CD4-positive, CD25-positive, alpha-beta regulatory T cell (primary cell): ENCODE data around the gene CAMK2A. TPM values are rescaled to one million over a fixed set of nuclear protein-coding genes. Genes with fewer than 3 reads are reported as not detected.

ENCODE experiments used
- ATAC-seq, 2 donors: fragments of 150-1000 bp; cut with Tn5 transposase; one replicate each; pipeline ENCODE4 v1.10.0; 2021; ENCODE audit warnings: low read depth in 2 of 2, moderate number of reproducible peaks in 2 of 2, moderate library complexity in 1 of 2
- DNase-seq, 3 donors: peaks; one replicate each; pipeline versions ENCODE4 v3.0.0 to v3.0.0-alpha.2; 2012 to 2022; ENCODE audit warnings: mixed read lengths in 1 of 3
- H3K27ac ChIP-seq: one replicate; pipeline ENCODE4 v1.7.0; 2013; ENCODE audit warnings: mild to moderate bottlenecking, low read length; ENCODE audit not compliant: insufficient read depth, poor library complexity, severe bottlenecking
- H3K27me3 ChIP-seq: one replicate; pipeline ENCODE4 v1.7.0; 2013; ENCODE audit warnings: low read length; ENCODE audit not compliant: control insufficient read depth, insufficient read depth
- H3K36me3 ChIP-seq: one replicate; pipeline ENCODE4 v1.7.0; 2013; ENCODE audit warnings: mild to moderate bottlenecking, low read length, moderate library complexity; ENCODE audit not compliant: control insufficient read depth, insufficient read depth
- H3K4me1 ChIP-seq: 2 replicates; pipeline ENCODE4 v1.7.0; 2013; ENCODE audit warnings: mild to moderate bottlenecking, low read length; ENCODE audit not compliant: insufficient read depth, control insufficient read depth, poor library complexity, severe bottlenecking
- H3K4me3 ChIP-seq: one replicate; pipeline ENCODE4 v1.7.0; 2013; ENCODE audit warnings: low read depth, mild to moderate bottlenecking, low read length, moderate library complexity
- H3K9me3 ChIP-seq, 2 experiments: 1 replicate in 1 of 2; 2 replicates in 1 of 2; pipeline ENCODE4 v1.7.0; 2013; ENCODE audit warnings: low read length in 2 of 2, mild to moderate bottlenecking in 1 of 2, moderate library complexity in 1 of 2; ENCODE audit not compliant: control insufficient read depth in 2 of 2
- H3K27ac Mint-ChIP-seq, 3 donors: one replicate each; pipeline ENCODE4 v1.8.0; 2020 to 2022; ENCODE audit warnings: mild to moderate bottlenecking in 3 of 3, mixed read lengths in 3 of 3, moderate library complexity in 2 of 3
- H3K27me3 Mint-ChIP-seq: one replicate; pipeline ENCODE4 v1.8.0; 2022; ENCODE audit warnings: mild to moderate bottlenecking, mixed read lengths
- H3K36me3 Mint-ChIP-seq: one replicate; pipeline ENCODE4 v1.8.0; 2020; ENCODE audit warnings: mixed read lengths
- H3K4me1 Mint-ChIP-seq, 4 donors: one replicate each; pipeline ENCODE4 v1.8.0; 2020 to 2022; ENCODE audit warnings: mixed read lengths in 4 of 4, mild to moderate bottlenecking in 1 of 4
- H3K4me3 Mint-ChIP-seq, 4 donors: one replicate each; pipeline ENCODE4 v1.8.0; 2020 to 2022; ENCODE audit warnings: mild to moderate bottlenecking in 4 of 4, mixed read lengths in 4 of 4, moderate library complexity in 3 of 4
- H3K9me3 Mint-ChIP-seq, 7 donors: one replicate each; pipeline ENCODE4 v1.8.0; 2020 to 2022; ENCODE audit warnings: mixed read lengths in 7 of 7, mild to moderate bottlenecking in 3 of 7, moderate library complexity in 2 of 7
- polyA plus RNA-seq, 4 donors: library from polyadenylated mRNA; unstranded; fragments of 300-500 nt; fragmentation: Illumina TruSeq; gene quantifications; one replicate each; pipeline ENCODE4 v1.2.3, GENCODE V29; 2021
- total RNA-seq: library from RNA; stranded (reverse); gene quantifications from one replicate; pipeline ENCODE4 v1.2.3, GENCODE V29; 2022

Gene CAMK2A
- total and polyA plus RNA-seq, 5 donors from 2014 or later, result not detected

GRCh38 chr5:150288791-150289190, 782 bp downstream of the CAMK2A start:
- H3K36me3 ChIP-seq, result no peaks in the 10 kb centered on the region
- Mint-ChIP-seq H3K4me1 (no peaks in the 10 kb centered on the region), H3K4me3 (no peak overlapping the region), H3K27ac (no peak overlapping the region), H3K27me3 (no peaks in the 10 kb centered on the region), H3K36me3 (no peaks in the 10 kb centered on the region), H3K9me3 (no peaks in the 10 kb centered on the region)
- no peaks in the 10 kb centered on the region for H3K9me3 ChIP-seq
- H3K27me3 ChIP-seq, result no peaks in the 10 kb centered on the region
- DNase-seq, result no peak
- H3K4me1 ChIP-seq, result no peaks in the 10 kb centered on the region
- no peak overlapping the region for H3K27ac ChIP-seq
- H3K4me3 ChIP-seq, result no peak overlapping the region
- ATAC-seq, result no peak

- no peaks in the 10 kb centered on the region for H3K9me3 ChIP-seq
- ATAC-seq, result no peak
- no peak for DNase-seq
- no peak overlapping the region for H3K4me3 Mint-ChIP-seq
- no peaks in the 10 kb centered on the region for H3K27me3 Mint-ChIP-seq
- H3K9me3 Mint-ChIP-seq, result no peaks in the 10 kb centered on the region
- H3K27ac ChIP-seq, result no peak overlapping the region
- H3K36me3 ChIP-seq, result no peaks in the 10 kb centered on the region
- H3K27me3 ChIP-seq, result no peaks in the 10 kb centered on the region
- no peaks in the 10 kb centered on the region for H3K4me1 Mint-ChIP-seq
- no peaks in the 10 kb centered on the region for H3K4me1 ChIP-seq
- H3K36me3 Mint-ChIP-seq, result no peaks in the 10 kb centered on the region
- no peak overlapping the region for H3K4me3 ChIP-seq
- no peak overlapping the region for H3K27ac Mint-ChIP-seq
These were observed 1.2 kb downstream of the CAMK2A start for GRCh38 chr5:150288361-150288760.

GRCh38 chr5:150286820-150287219, 2.8 kb downstream of the CAMK2A start:
- no peaks in the 10 kb centered on the region for H3K4me1 Mint-ChIP-seq
- no peak overlapping the region for H3K4me3 Mint-ChIP-seq
- Histone ChIP-seq H3K4me3 (no peak overlapping the region), H3K9me3 (no peaks in the 10 kb centered on the region), H3K4me1 (no peaks in the 10 kb centered on the region), H3K27ac (no peak overlapping the region), H3K27me3 (no peaks in the 10 kb centered on the region), H3K36me3 (no peaks in the 10 kb centered on the region)
- no peaks in the 10 kb centered on the region for H3K9me3 Mint-ChIP-seq
- peak in 1 of 3 donors; percentile 5 for DNase-seq
- peak in 1 of 2 donors; percentile 49 for ATAC-seq
- H3K27ac Mint-ChIP-seq, result no peak overlapping the region
- H3K36me3 Mint-ChIP-seq, result no peaks in the 10 kb centered on the region
- H3K27me3 Mint-ChIP-seq, result no peaks in the 10 kb centered on the region

GRCh38 chr5:150285114-150285513, 4.5 kb downstream of the CAMK2A start:
- DNase-seq (no peak), ATAC-seq (no peak)
- H3K36me3 Mint-ChIP-seq, result no peaks in the 10 kb centered on the region
- H3K4me1 ChIP-seq, result no peaks in the 10 kb centered on the region
- no peaks in the 10 kb centered on the region for H3K27me3 ChIP-seq
- no peak overlapping the region for H3K27ac ChIP-seq
- H3K36me3 ChIP-seq, result no peaks in the 10 kb centered on the region
- H3K27ac Mint-ChIP-seq, result no peak overlapping the region
- H3K4me3 Mint-ChIP-seq, result no peak overlapping the region
- H3K9me3 ChIP-seq, result no peaks in the 10 kb centered on the region
- H3K4me3 ChIP-seq, result no peak overlapping the region
- no peaks in the 10 kb centered on the region for H3K27me3 Mint-ChIP-seq
- no peaks in the 10 kb centered on the region for H3K9me3 Mint-ChIP-seq
- no peaks in the 10 kb centered on the region for H3K4me1 Mint-ChIP-seq

- Mint-ChIP-seq H3K27ac (no peak overlapping the region), H3K4me1 (no peaks in the 10 kb centered on the region), H3K4me3 (no peak overlapping the region), H3K27me3 (no peaks in the 10 kb centered on the region), H3K36me3 (no peaks in the 10 kb centered on the region), H3K9me3 (no peaks in the 10 kb centered on the region)
- DNase-seq (no peak), ATAC-seq (no peak)
- Histone ChIP-seq H3K27me3 (no peaks in the 10 kb centered on the region), H3K4me3 (no peak overlapping the region), H3K4me1 (no peaks in the 10 kb centered on the region), H3K9me3 (no peaks in the 10 kb centered on the region), H3K27ac (no peak overlapping the region), H3K36me3 (no peaks in the 10 kb centered on the region)
These were observed 5.3 kb downstream of the CAMK2A start for GRCh38 chr5:150284311-150284710.

GRCh38 chr5:150283904-150284303, 5.7 kb downstream of the CAMK2A start:
- Histone ChIP-seq H3K27me3 (no peaks in the 10 kb centered on the region), H3K4me1 (no peaks in the 10 kb centered on the region), H3K27ac (no peak overlapping the region), H3K9me3 (no peaks in the 10 kb centered on the region), H3K4me3 (no peak overlapping the region), H3K36me3 (no peaks in the 10 kb centered on the region)
- H3K4me3 Mint-ChIP-seq, result no peak overlapping the region
- no peak overlapping the region for H3K27ac Mint-ChIP-seq
- DNase-seq, result no peak
- ATAC-seq, result no peak
- H3K27me3 Mint-ChIP-seq, result no peaks in the 10 kb centered on the region
- H3K9me3 Mint-ChIP-seq, result no peaks in the 10 kb centered on the region
- no peaks in the 10 kb centered on the region for H3K36me3 Mint-ChIP-seq
- no peaks in the 10 kb centered on the region for H3K4me1 Mint-ChIP-seq

- ATAC-seq (no peak), DNase-seq (no peak)
- no peak overlapping the region for H3K27ac ChIP-seq
- Mint-ChIP-seq H3K36me3 (no peaks in the 10 kb centered on the region), H3K27me3 (no peaks in the 10 kb centered on the region), H3K4me1 (no peaks in the 10 kb centered on the region), H3K9me3 (no peaks in the 10 kb centered on the region), H3K27ac (no peak overlapping the region), H3K4me3 (no peak overlapping the region)
- H3K4me3 ChIP-seq, result no peak overlapping the region
- H3K9me3 ChIP-seq, result no peaks in the 10 kb centered on the region
- no peaks in the 10 kb centered on the region for H3K36me3 ChIP-seq
- no peaks in the 10 kb centered on the region for H3K27me3 ChIP-seq
- H3K4me1 ChIP-seq, result no peaks in the 10 kb centered on the region
These were observed 7.6 kb downstream of the CAMK2A start for GRCh38 chr5:150281987-150282386.

- Histone ChIP-seq H3K36me3 (no peaks in the 10 kb centered on the region), H3K27ac (no peak overlapping the region), H3K27me3 (no peaks in the 10 kb centered on the region), H3K9me3 (no peaks in the 10 kb centered on the region), H3K4me3 (no peak overlapping the region), H3K4me1 (no peaks in the 10 kb centered on the region)
- Mint-ChIP-seq H3K9me3 (no peaks in the 10 kb centered on the region), H3K27me3 (peaks cover 4% of the 10 kb centered on the region), H3K4me3 (no peak overlapping the region), H3K36me3 (no peaks in the 10 kb centered on the region), H3K27ac (no peak overlapping the region), H3K4me1 (no peaks in the 10 kb centered on the region)
- ATAC-seq (no peak), DNase-seq (no peak)
These were observed 10.1 kb downstream of the CAMK2A start for GRCh38 chr5:150279330-150280020.
